Measurements from ENCODE around the gene ELMO1.

- TF ChIP-seq CTCF (IDR thresholded peaks at IDR 0.05; ENCODE audit: poor library complexity) (no peak), EZH2 (IDR thresholded peaks at IDR 0.05; ENCODE audit: borderline replicate concordance) (no peak)
Observed at GRCh38 chr7:36827726-36828703, 620.6 kb downstream of the ELMO1 start.

All from hepatocyte (in vitro differentiated cells).